ENCODE data around the gene PLXDC2.
A peak's percentile ranks its signal among the peaks of the same experiment; 100 is the strongest.

PLXDC2 gene

GRCh38 chr10:19941206-19941880, 125.1 kb downstream of the PLXDC2 start:
- no peak for DNase-seq (ENCODE audit: low spot score)

- no peak for DNase-seq (ENCODE audit: low spot score)
Measured at GRCh38 chr10:19944911-19945663, 128.9 kb downstream of the PLXDC2 start.

GRCh38 chr10:19946245-19946644, 130.0 kb downstream of the PLXDC2 start:
- DNase-seq (ENCODE audit: low spot score) = no peak

- no peak for DNase-seq (ENCODE audit: low spot score)
Measured at GRCh38 chr10:19946791-19947190, 130.6 kb downstream of the PLXDC2 start.

GRCh38 chr10:19947215-19947614, 131.0 kb downstream of the PLXDC2 start:
- DNase-seq (ENCODE audit: low spot score) = no peak

- no peak for DNase-seq (ENCODE audit: low spot score)
Measured at GRCh38 chr10:19947656-19948055, 131.4 kb downstream of the PLXDC2 start.

- DNase-seq (ENCODE audit: low spot score) = no peak
Measured at GRCh38 chr10:19952224-19953010, 136.2 kb downstream of the PLXDC2 start.

- DNase-seq (ENCODE audit: low spot score) = no peak
Measured at GRCh38 chr10:19954601-19955000, 138.4 kb downstream of the PLXDC2 start.

- DNase-seq (ENCODE audit: low spot score) = no peak
Measured at GRCh38 chr10:19956516-19957032, 140.3 kb downstream of the PLXDC2 start.

GRCh38 chr10:19958787-19959186, 142.6 kb downstream of the PLXDC2 start:
- peak; percentile 61 for DNase-seq (ENCODE audit: low spot score)

- DNase-seq (ENCODE audit: low spot score) = no peak
Measured at GRCh38 chr10:19961076-19962053, 145.1 kb downstream of the PLXDC2 start.

- no peak for DNase-seq (ENCODE audit: low spot score)
Measured at GRCh38 chr10:19964625-19965024, 148.4 kb downstream of the PLXDC2 start.

- DNase-seq (ENCODE audit: low spot score) = no peak
Measured at GRCh38 chr10:19966751-19967150, 150.5 kb downstream of the PLXDC2 start.

GRCh38 chr10:19967981-19968380, 151.7 kb downstream of the PLXDC2 start:
- DNase-seq (ENCODE audit: low spot score) = no peak

- no peak for DNase-seq (ENCODE audit: low spot score)
Measured at GRCh38 chr10:19968745-19969144, 152.5 kb downstream of the PLXDC2 start.

GRCh38 chr10:19970256-19970655, 154.0 kb downstream of the PLXDC2 start:
- DNase-seq (ENCODE audit: low spot score) = no peak

- no peak for DNase-seq (ENCODE audit: low spot score)
Measured at GRCh38 chr10:19970717-19971116, 154.5 kb downstream of the PLXDC2 start.

GRCh38 chr10:19971343-19972052, 155.3 kb downstream of the PLXDC2 start:
- no peak for DNase-seq (ENCODE audit: low spot score)

GRCh38 chr10:19974138-19974537, 157.9 kb downstream of the PLXDC2 start:
- no peak for DNase-seq (ENCODE audit: low spot score)

- DNase-seq (ENCODE audit: low spot score) = no peak
Measured at GRCh38 chr10:19974554-19974953, 158.3 kb downstream of the PLXDC2 start.

- no peak for DNase-seq (ENCODE audit: low spot score)
Measured at GRCh38 chr10:19977097-19977521, 160.9 kb downstream of the PLXDC2 start.

All from kidney tubule cell (primary cell).